Measurements from ENCODE around the gene FAM20C. TPM values are rescaled to one million over a fixed set of nuclear protein-coding genes. Genes with fewer than 3 reads are reported as not detected.

Gene FAM20C
- total RNA-seq, 4 donors from 2014 or later: 9.6 to 35.3 (median 18.6) TPM

DNA sequence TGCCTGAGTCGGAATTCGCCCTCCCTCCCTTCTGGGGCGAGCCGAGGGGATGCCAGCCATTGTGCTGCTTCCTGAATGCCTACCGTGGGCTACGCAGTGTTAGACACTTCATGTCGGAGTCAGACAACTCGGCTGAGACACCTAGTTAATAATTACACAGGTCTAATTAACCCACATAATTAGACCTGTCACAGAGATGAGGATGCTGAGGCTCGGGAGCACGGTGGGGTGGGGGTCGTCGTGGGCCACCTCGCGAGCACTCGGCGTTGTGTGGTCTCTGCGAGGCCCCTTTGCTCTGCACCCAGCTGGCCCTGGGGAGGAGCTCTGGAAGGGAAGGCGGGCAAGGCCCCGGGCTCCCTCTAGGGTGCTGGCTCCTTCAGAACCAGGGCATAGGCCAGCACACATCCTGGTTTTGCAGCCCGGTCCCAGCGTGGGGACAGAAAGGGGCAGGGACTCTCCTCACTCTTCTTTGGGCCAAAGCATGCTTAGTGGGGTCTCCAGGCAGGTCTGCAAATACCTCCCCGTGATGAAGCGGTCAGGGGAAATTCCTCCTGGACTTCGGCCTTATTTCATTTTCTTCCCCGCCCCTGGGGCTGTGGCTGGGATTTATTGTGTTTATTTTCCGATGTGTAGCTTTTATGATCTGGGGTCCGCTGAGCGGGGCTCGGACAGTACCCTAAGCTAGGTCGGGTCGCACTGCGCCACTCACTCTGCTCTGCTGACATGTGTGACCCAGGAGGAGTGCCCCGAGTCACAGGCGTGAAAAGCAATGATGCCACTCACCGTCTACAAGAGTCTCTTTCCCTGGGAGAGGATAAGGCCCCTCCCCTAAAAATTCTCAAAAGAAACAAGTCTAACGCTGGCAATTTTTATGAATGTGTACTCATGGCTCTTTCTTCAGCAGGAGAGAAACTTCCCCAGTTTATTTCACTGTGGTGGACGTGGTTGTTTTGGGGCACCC lies 92.7 kb downstream of the FAM20C start:
- in situ Hi-C loops (cut with MboI; ENCODE audit: low sequenced_read_pairs in 4 of 4) (no loop called here), intact Hi-C loops (cut with DNase I; ENCODE audit: low total_unique reads) (no loop called here)
- ATAC-seq (no peak), DNase-seq (no peak)
- H3K27me3 ChIP-seq: peaks cover 25 to 54% (median 29%) of the 10 kb centered on the region in 3 donors
- no peak overlapping the region for H3K27ac ChIP-seq
- no peak overlapping the region for H3K4me3 ChIP-seq
- H3K36me3 ChIP-seq: no peaks in the 10 kb centered on the region
- no peak for TF ChIP-seq POLR2A (IDR thresholded peaks at IDR 0.05)
- TF ChIP-seq, protein P1, sequence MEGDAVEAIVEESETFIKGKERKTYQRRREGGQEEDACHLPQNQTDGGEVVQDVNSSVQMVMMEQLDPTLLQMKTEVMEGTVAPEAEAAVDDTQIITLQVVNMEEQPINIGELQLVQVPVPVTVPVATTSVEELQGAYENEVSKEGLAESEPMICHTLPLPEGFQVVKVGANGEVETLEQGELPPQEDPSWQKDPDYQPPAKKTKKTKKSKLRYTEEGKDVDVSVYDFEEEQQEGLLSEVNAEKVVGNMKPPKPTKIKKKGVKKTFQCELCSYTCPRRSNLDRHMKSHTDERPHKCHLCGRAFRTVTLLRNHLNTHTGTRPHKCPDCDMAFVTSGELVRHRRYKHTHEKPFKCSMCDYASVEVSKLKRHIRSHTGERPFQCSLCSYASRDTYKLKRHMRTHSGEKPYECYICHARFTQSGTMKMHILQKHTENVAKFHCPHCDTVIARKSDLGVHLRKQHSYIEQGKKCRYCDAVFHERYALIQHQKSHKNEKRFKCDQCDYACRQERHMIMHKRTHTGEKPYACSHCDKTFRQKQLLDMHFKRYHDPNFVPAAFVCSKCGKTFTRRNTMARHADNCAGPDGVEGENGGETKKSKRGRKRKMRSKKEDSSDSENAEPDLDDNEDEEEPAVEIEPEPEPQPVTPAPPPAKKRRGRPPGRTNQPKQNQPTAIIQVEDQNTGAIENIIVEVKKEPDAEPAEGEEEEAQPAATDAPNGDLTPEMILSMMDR (IDR thresholded peaks at IDR 0.05 in 4 of 5, conservative IDR thresholded peaks at IDR 0.05 in 1 of 5): no peak
- H3K4me1 ChIP-seq: no peaks in the 10 kb centered on the region
- no peaks in the 10 kb centered on the region for H3K9me3 ChIP-seq

DNA sequence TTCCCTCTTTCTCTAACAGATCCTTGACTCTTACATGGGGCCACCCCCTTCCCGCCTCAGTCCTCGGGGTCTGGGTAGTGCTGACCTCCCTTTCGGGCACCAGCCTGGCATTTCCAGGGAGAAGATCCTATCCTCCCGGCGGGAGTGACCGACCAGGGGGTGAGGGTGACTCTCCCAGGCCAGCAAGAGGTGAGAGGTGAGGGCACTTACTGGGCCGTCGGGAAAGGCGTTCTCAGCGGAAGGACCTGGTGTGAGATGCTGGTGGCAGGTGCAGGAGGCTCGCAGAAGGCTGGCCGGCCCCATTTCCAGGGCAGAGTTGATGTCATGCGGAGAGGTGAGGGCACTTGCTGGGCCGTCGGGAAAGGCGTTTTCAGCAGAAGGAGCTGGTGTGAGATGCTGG lies 93.4 kb downstream of the FAM20C start:
- H3K27ac ChIP-seq: no peak overlapping the region
- H3K9me3 ChIP-seq: no peaks in the 10 kb centered on the region
- TF ChIP-seq, protein P1 (IDR thresholded peaks at IDR 0.05 in 4 of 5, conservative IDR thresholded peaks at IDR 0.05 in 1 of 5): no peak
- TF ChIP-seq POLR2A (IDR thresholded peaks at IDR 0.05): no peak
- H3K27me3 ChIP-seq: peaks cover 32 to 61% (median 35%) of the 10 kb centered on the region in 3 donors
- no peaks in the 10 kb centered on the region for H3K4me1 ChIP-seq
- H3K4me3 ChIP-seq: no peak overlapping the region
- intact Hi-C loops (cut with DNase I; ENCODE audit: low total_unique reads): no loop called here
- no peak for DNase-seq
- in situ Hi-C loops (cut with MboI; ENCODE audit: low sequenced_read_pairs in 4 of 4): no loop called here
- H3K36me3 ChIP-seq: no peaks in the 10 kb centered on the region
- no peak for ATAC-seq

DNA sequence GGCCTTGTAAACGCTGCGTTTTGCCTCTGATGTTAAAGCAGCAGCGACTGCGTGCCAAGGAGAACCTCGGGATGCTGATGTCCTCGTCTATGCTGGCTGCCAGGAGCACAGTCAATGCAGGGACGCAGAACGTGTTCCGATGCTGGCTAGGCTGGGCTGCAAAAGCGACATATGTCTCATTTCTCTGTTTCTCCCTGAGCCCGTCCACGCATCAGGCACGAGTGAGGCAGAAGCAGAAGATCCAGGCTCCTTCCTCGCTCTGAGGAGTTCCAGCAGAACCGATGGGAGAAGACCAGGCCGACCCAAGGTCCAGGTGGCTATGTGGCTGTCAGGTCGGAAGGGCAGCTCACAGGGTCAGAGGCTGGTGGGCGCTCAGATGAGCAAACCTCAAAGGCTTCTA lies 93.9 kb downstream of the FAM20C start:
- TF ChIP-seq, protein P1 (IDR thresholded peaks at IDR 0.05 in 4 of 5, conservative IDR thresholded peaks at IDR 0.05 in 1 of 5): no peak
- no peak for TF ChIP-seq POLR2A (IDR thresholded peaks at IDR 0.05)
- ATAC-seq: no peak
- in situ Hi-C loops (cut with MboI; ENCODE audit: low sequenced_read_pairs in 4 of 4): no loop called here
- Histone ChIP-seq H3K36me3 (no peaks in the 10 kb centered on the region), H3K4me1 (no peaks in the 10 kb centered on the region), H3K9me3 (no peaks in the 10 kb centered on the region), H3K27me3 (peaks cover 34 to 63% (median 38%) of the 10 kb centered on the region in 3 donors), H3K4me3 (no peak overlapping the region), H3K27ac (no peak overlapping the region)
- intact Hi-C loops (cut with DNase I; ENCODE audit: low total_unique reads): no loop called here
- no peak for DNase-seq

- no peaks in the 10 kb centered on the region for H3K4me1 ChIP-seq
- H3K36me3 ChIP-seq: no peaks in the 10 kb centered on the region
- intact Hi-C loops (cut with DNase I; ENCODE audit: low total_unique reads): no loop called here
- no peaks in the 10 kb centered on the region for H3K9me3 ChIP-seq
- in situ Hi-C loops (cut with MboI; ENCODE audit: low sequenced_read_pairs in 4 of 4): no loop called here
- H3K4me3 ChIP-seq: no peak overlapping the region
- DNase-seq: no peak
- H3K27ac ChIP-seq: no peak overlapping the region
- TF ChIP-seq, protein P1 (IDR thresholded peaks at IDR 0.05 in 4 of 5, conservative IDR thresholded peaks at IDR 0.05 in 1 of 5): no peak
- TF ChIP-seq POLR2A (IDR thresholded peaks at IDR 0.05): no peak
- H3K27me3 ChIP-seq: peaks cover 57 to 77% (median 58%) of the 10 kb centered on the region in 3 donors
- no peak for ATAC-seq
These were observed 96.3 kb downstream of the FAM20C start for GRCh38 chr7:288671-289101.

Measured in gastrocnemius medialis (tissue), 4 donors.